NCI-H69 (cell line): ENCODE results near the gene FBXO36.

ENCODE experiments used
- DNase-seq: peaks from one replicate; lab custom pipeline; 2025; lab: John Stamatoyannopoulos, UW

Gene FBXO36

GRCh38 chr2:229970406-229970805, 48.1 kb downstream of the FBXO36 start:
- no peak for DNase-seq

- no peak for DNase-seq
Measured at GRCh38 chr2:229971298-229971790, 49.0 kb downstream of the FBXO36 start.

GRCh38 chr2:229974266-229974665, 52.0 kb downstream of the FBXO36 start:
- DNase-seq, result no peak

- DNase-seq, result peak; percentile 9
Measured at GRCh38 chr2:229980431-229981184, 58.3 kb downstream of the FBXO36 start.

GRCh38 chr2:229993236-229993635, 70.9 kb downstream of the FBXO36 start:
- no peak for DNase-seq

- DNase-seq, result no peak
Measured at GRCh38 chr2:229996320-229996719, 74.0 kb downstream of the FBXO36 start.

GRCh38 chr2:229997565-229997964, 75.3 kb downstream of the FBXO36 start:
- no peak for DNase-seq

GRCh38 chr2:230000118-230000841, 78.0 kb downstream of the FBXO36 start:
- DNase-seq, result no peak

GRCh38 chr2:230007931-230008707, 85.8 kb downstream of the FBXO36 start:
- DNase-seq, result peak; percentile 59

- DNase-seq, result no peak
Measured at GRCh38 chr2:230008708-230009066, 86.4 kb downstream of the FBXO36 start.

GRCh38 chr2:230010501-230010900, 88.2 kb downstream of the FBXO36 start:
- no peak for DNase-seq

- DNase-seq, result no peak
Measured at GRCh38 chr2:230011617-230012016, 89.3 kb downstream of the FBXO36 start.

- peak; percentile 10 for DNase-seq
Measured at GRCh38 chr2:230012267-230012884, 90.1 kb downstream of the FBXO36 start.

- no peak for DNase-seq
Measured at GRCh38 chr2:230016844-230017243, 94.5 kb downstream of the FBXO36 start.

GRCh38 chr2:230018153-230018552, 95.8 kb downstream of the FBXO36 start:
- no peak for DNase-seq

- DNase-seq, result no peak
Measured at GRCh38 chr2:230019742-230020141, 97.4 kb downstream of the FBXO36 start.

GRCh38 chr2:230023313-230023712, 101.0 kb downstream of the FBXO36 start:
- DNase-seq, result no peak

- no peak for DNase-seq
Measured at GRCh38 chr2:230042195-230042594, 119.9 kb downstream of the FBXO36 start.

GRCh38 chr2:230043025-230043424, 120.7 kb downstream of the FBXO36 start:
- DNase-seq, result no peak

- DNase-seq, result no peak
Measured at GRCh38 chr2:230043461-230043860, 121.2 kb downstream of the FBXO36 start.

- no peak for DNase-seq
Measured at GRCh38 chr2:230046491-230046890, 124.2 kb downstream of the FBXO36 start.

GRCh38 chr2:230048010-230048671, 125.8 kb downstream of the FBXO36 start:
- DNase-seq, result peak; percentile 4
